Measurements from ENCODE around the gene COL6A5. TPM values are rescaled to one million over a fixed set of nuclear protein-coding genes. Genes with fewer than 3 reads are reported as not detected.

The COL6A5 gene
- total RNA-seq, 1 experiment from 2014 or later = not detected

GRCh38 chr3:130310109-130310508, 35.4 kb upstream of the COL6A5 start:
- intact Hi-C loops (cut with micrococcal nuclease) = no loop called here
- Histone ChIP-seq H3K36me3 (ENCODE audit: control insufficient read depth in 1 of 2, insufficient read depth in 2 of 2, low read length in 2 of 2) (no peaks in the 10 kb centered on the region), H3K79me2 (ENCODE audit: insufficient read depth, low read length) (no peaks in the 10 kb centered on the region), H3K4me3 (replicated peaks in 1 of 2; ENCODE audit: low read depth in 1 of 2, low read length in 2 of 2) (no peak overlapping the region), H2AFZ (ENCODE audit: low read depth, low read length, poor library complexity, severe bottlenecking) (peak overlapping the region; percentile 15), H3K4me2 (ENCODE audit: low read length) (no peak overlapping the region), H3K9ac (ENCODE audit: low read length) (no peak overlapping the region), H3K9me2 (ENCODE audit: insufficient read depth) (no peaks in the 10 kb centered on the region), H4K20me1 (ENCODE audit: insufficient read depth) (no peaks in the 10 kb centered on the region), H3K9me3 (ENCODE audit: control insufficient read depth in 1 of 2, insufficient read depth in 1 of 2, low read depth in 1 of 2, low read length in 2 of 2) (no peaks in the 10 kb centered on the region), H3K27ac (ENCODE audit: low read depth, low read length) (no peak overlapping the region), H3K27me3 (ENCODE audit: insufficient read depth, low read length) (peaks cover 27% of the 10 kb centered on the region; the same call in 1 of the 2 replicates), H3K4me1 (ENCODE audit: control insufficient read depth in 1 of 2, insufficient read depth in 2 of 2, low read length in 2 of 2) (no peaks in the 10 kb centered on the region)
- no peak for TF ChIP-seq EZH2phosphoT487 (IDR thresholded peaks at IDR 0.05; ENCODE audit: borderline replicate concordance)
- ATAC-seq = no peak
- ChIA-PET RAD21 (ENCODE audit: low non-redundant PET in 1 of 2, low total read pairs in 2 of 2, uncharacterized antibody in 2 of 2, unreplicated experiment in 2 of 2) (no interaction called here), POLR2A (no interaction called here), CTCF (no interaction called here)
- BruUV-seq (replicated peaks) = no TSS peak
- DNase-seq (ENCODE audit: low read depth, low spot score) = no peak

- H3K27ac ChIP-seq (ENCODE audit: low read depth, low read length) = no peak overlapping the region
- intact Hi-C loops (cut with micrococcal nuclease) = no loop called here
- DNase-seq (ENCODE audit: low read depth, low spot score) = no peak
- BruUV-seq (replicated peaks) = no TSS peak
- no peak overlapping the region for H3K4me3 ChIP-seq (replicated peaks in 1 of 2; ENCODE audit: low read depth in 1 of 2, low read length in 2 of 2)
- H3K9me2 ChIP-seq (ENCODE audit: insufficient read depth) = no peaks in the 10 kb centered on the region
- H2AFZ ChIP-seq (ENCODE audit: low read depth, low read length, poor library complexity, severe bottlenecking) = no peak overlapping the region
- H3K27me3 ChIP-seq (ENCODE audit: insufficient read depth, low read length) = peaks cover 17% of the 10 kb centered on the region; the same call in 1 of the 2 replicates
- ATAC-seq = no peak
- H3K4me2 ChIP-seq (ENCODE audit: low read length) = no peak overlapping the region
- no peaks in the 10 kb centered on the region for H3K36me3 ChIP-seq (ENCODE audit: control insufficient read depth in 1 of 2, insufficient read depth in 2 of 2, low read length in 2 of 2)
- H3K79me2 ChIP-seq (ENCODE audit: insufficient read depth, low read length) = no peaks in the 10 kb centered on the region
- H4K20me1 ChIP-seq (ENCODE audit: insufficient read depth) = no peaks in the 10 kb centered on the region
- CTCF ChIA-PET = interaction anchor here (1.9 kb wide), 1 partner anchor 36 kb away, joined by 4 read pairs; no protein-coding TSS in a partner anchor
- H3K9me3 ChIP-seq (ENCODE audit: control insufficient read depth in 1 of 2, insufficient read depth in 1 of 2, low read depth in 1 of 2, low read length in 2 of 2) = no peaks in the 10 kb centered on the region
- H3K4me1 ChIP-seq (ENCODE audit: control insufficient read depth in 1 of 2, insufficient read depth in 2 of 2, low read length in 2 of 2) = no peaks in the 10 kb centered on the region
- H3K9ac ChIP-seq (ENCODE audit: low read length) = no peak overlapping the region
- POLR2A ChIA-PET = no interaction called here
- RAD21 ChIA-PET (ENCODE audit: low non-redundant PET in 1 of 2, low total read pairs in 2 of 2, uncharacterized antibody in 2 of 2, unreplicated experiment in 2 of 2) = no interaction called here
- TF ChIP-seq CBX3 (IDR thresholded peaks at IDR 0.05; ENCODE audit: low read depth) = no peak
- TF ChIP-seq REST (IDR thresholded peaks at IDR 0.05; ENCODE audit: low read depth) = no peak
- no peak for TF ChIP-seq CEBPB (IDR thresholded peaks at IDR 0.05; ENCODE audit: low read depth)
- TF ChIP-seq JUND (IDR thresholded peaks at IDR 0.05) = no peak
- no peak for TF ChIP-seq ZBTB33 (IDR thresholded peaks at IDR 0.05; ENCODE audit: extremely low read depth, insufficient replicate concordance, low read length)
- TF ChIP-seq TCF7L2 (IDR thresholded peaks at IDR 0.05; ENCODE audit: borderline replicate concordance, extremely low read depth, insufficient read depth, insufficient read length) = no peak
- TF ChIP-seq ELF1 (IDR thresholded peaks at IDR 0.05; ENCODE audit: borderline replicate concordance, low read depth) = no peak
- TF ChIP-seq EGR1 (IDR thresholded peaks at IDR 0.05; ENCODE audit: low read depth) = no peak
- no peak for TF ChIP-seq YY1 (IDR thresholded peaks at IDR 0.05; ENCODE audit: extremely low read depth, insufficient replicate concordance, low read depth, low read length)
- TF ChIP-seq EZH2 (IDR thresholded peaks at IDR 0.05) = no peak
- TF ChIP-seq CTCF (IDR thresholded peaks at IDR 0.05 in 2 of 3, conservative IDR thresholded peaks at IDR 0.05 in 1 of 3; ENCODE audit: borderline replicate concordance in 1 of 3, insufficient read depth in 1 of 3, low read depth in 2 of 3, low read length in 2 of 3) = no peak
- no peak for TF ChIP-seq SP1 (IDR thresholded peaks at IDR 0.05; ENCODE audit: low read depth)
Measured at GRCh38 chr3:130312374-130312773, 33.1 kb upstream of the COL6A5 start.
